T47D (cell line): Measurements from ENCODE around the gene SRCAP.

Experiments
- DNase-seq, 2 experiments: peaks; one replicate each; pipeline versions ENCODE4 v3.0.0 to v3.0.0-alpha.2; 2011 to 2012; ENCODE audit warnings: low read depth in 1 of 2, low spot score in 1 of 2
- JUND ChIP-seq: IDR thresholded peaks from 2 replicates; pipeline ENCODE4 v1.6.1; 2012; ENCODE audit warnings: low read depth
- in situ Hi-C: cut with HindIII; loops from 2 replicates; pipeline ENCODE4 v1.10.0; 2016; ENCODE audit warnings: low sequenced_read_pairs, low pct_unique_long_range_greater_than_20kb

Gene SRCAP

GRCh38 chr16:30764086-30764485, 65.1 kb downstream of the SRCAP start:
- TF ChIP-seq JUND = no peak
- in situ Hi-C loops = no loop called here
- no peak for DNase-seq

GRCh38 chr16:30764816-30765465, 66.0 kb downstream of the SRCAP start:
- no peak for TF ChIP-seq JUND
- DNase-seq = no peak
- in situ Hi-C loops = no loop called here

- DNase-seq = no peak
- in situ Hi-C loops = no loop called here
- TF ChIP-seq JUND = no peak
These were observed 67.4 kb downstream of the SRCAP start for GRCh38 chr16:30766206-30766932.

- TF ChIP-seq JUND = no peak
- in situ Hi-C loops = no loop called here
- DNase-seq = no peak
These were observed 67.9 kb downstream of the SRCAP start for GRCh38 chr16:30766933-30767284.

- in situ Hi-C loops = no loop called here
- no peak for DNase-seq
These were observed 68.9 kb downstream of the SRCAP start for GRCh38 chr16:30767767-30768465.

GRCh38 chr16:30768583-30769181, 69.7 kb downstream of the SRCAP start:
- TF ChIP-seq JUND = no peak
- in situ Hi-C loops = no loop called here
- DNase-seq = no peak

More at GRCh38 chr16:30767767-30768465, 68.9 kb downstream of the SRCAP start:
- TF ChIP-seq JUND = no peak

GRCh38 chr16:30769379-30770089, 70.6 kb downstream of the SRCAP start:
- no peak for DNase-seq

GRCh38 chr16:30771726-30772125, 72.8 kb downstream of the SRCAP start:
- in situ Hi-C loops = no loop called here
- TF ChIP-seq JUND = no peak
- no peak for DNase-seq

More at GRCh38 chr16:30769379-30770089, 70.6 kb downstream of the SRCAP start:
- in situ Hi-C loops = no loop called here
- no peak for TF ChIP-seq JUND

- in situ Hi-C loops = no loop called here
- TF ChIP-seq JUND = no peak
- no peak for DNase-seq
These were observed 74.9 kb downstream of the SRCAP start for GRCh38 chr16:30773826-30774225.

- TF ChIP-seq JUND = no peak
- DNase-seq = no peak
- in situ Hi-C loops = no loop called here
These were observed 75.6 kb downstream of the SRCAP start for GRCh38 chr16:30774367-30775130.

GRCh38 chr16:30775131-30775391, 76.1 kb downstream of the SRCAP start:
- DNase-seq = no peak
- in situ Hi-C loops = no loop called here
- TF ChIP-seq JUND = no peak
